Stimulated activated CD8-positive, alpha-beta memory T cell treated with anti-CD3 and anti-CD28 coated beads, Interleukin-4, amount 100 ng/mL, for 1 hour (primary cell): ENCODE data around the gene OMG.
"Not testable (repeated sequence)": the region's sequence is repeated elsewhere in the genome, so short reads cannot be mapped to it uniquely, and the experiment has no call there.

Experiments
- DNase-seq, 2 donors: peaks; one replicate each; pipeline ENCODE4 v3.0.0-alpha.2; 2020; ENCODE audit warnings: low read depth in 2 of 2, low spot score in 1 of 2

Gene OMG

GRCh38 chr17:31297090-31297489 lies at the start of gene OMG:
Gene OMG (minus strand): TSS chr17:31297239. CDS start chr17:31296331, 908 bp downstream.
- no peak for DNase-seq

- not testable (repeated sequence) for DNase-seq
Measured at GRCh38 chr17:31345191-31345747, 48.2 kb upstream of the OMG start.

GRCh38 chr17:31339906-31340661 lies 43.0 kb upstream of the OMG start:
- no peak for DNase-seq

- DNase-seq, result no peak
Measured at GRCh38 chr17:31329221-31329620, 32.2 kb upstream of the OMG start.

- DNase-seq, result no peak
Measured at GRCh38 chr17:31328160-31328535, 31.1 kb upstream of the OMG start.

- no peak for DNase-seq
Measured at GRCh38 chr17:31327534-31328159, 30.6 kb upstream of the OMG start.

- no peak for DNase-seq
Measured at GRCh38 chr17:31323551-31323950, 26.5 kb upstream of the OMG start.

GRCh38 chr17:31321966-31322365 lies 24.9 kb upstream of the OMG start:
- DNase-seq, result no peak

- DNase-seq, result peak; percentile 41 to 58
Measured at GRCh38 chr17:31321481-31321880, 24.4 kb upstream of the OMG start, which contains the start of gene EVI2A. Gene EVI2A (minus strand): TSS chr17:31321622. CDS start chr17:31319013, 2,609 bp downstream.

- no peak for DNase-seq
Measured at GRCh38 chr17:31320791-31321190, 23.8 kb upstream of the OMG start.

- no peak for DNase-seq
Measured at GRCh38 chr17:31320241-31320640, 23.2 kb upstream of the OMG start.

GRCh38 chr17:31318851-31319661 lies 22.0 kb upstream of the OMG start:
- DNase-seq, result no peak

GRCh38 chr17:31318298-31318801 lies 21.3 kb upstream of the OMG start:
- DNase-seq, result peak; percentile 18 to 21

- no peak for DNase-seq
Measured at GRCh38 chr17:31314782-31315100, 17.7 kb upstream of the OMG start.

GRCh38 chr17:31313982-31314781 lies 17.1 kb upstream of the OMG start, which contains the start of gene EVI2B:
Gene EVI2B (minus strand): TSS chr17:31314054. CDS start chr17:31305609, 8,445 bp downstream.
- no peak for DNase-seq

- DNase-seq, result not testable (repeated sequence)
Measured at GRCh38 chr17:31312223-31312622, 15.2 kb upstream of the OMG start.

- DNase-seq, result no peak
Measured at GRCh38 chr17:31311526-31311925, 14.5 kb upstream of the OMG start.

- DNase-seq, result no peak
Measured at GRCh38 chr17:31310886-31311285, 13.8 kb upstream of the OMG start.

- DNase-seq, result peak in 1 of 2 donors; percentile 21
Measured at GRCh38 chr17:31310260-31310659, 13.2 kb upstream of the OMG start.

- DNase-seq, result no peak
Measured at GRCh38 chr17:31309556-31309955, 12.5 kb upstream of the OMG start.
